Activated CD4-positive, alpha-beta memory T cell treated with anti-CD3 and anti-CD28 coated beads for 36 hours (primary cell): Measurements from ENCODE around the gene TNNC1. TPM values are rescaled to one million over a fixed set of nuclear protein-coding genes. Genes with fewer than 3 reads are reported as not detected.

ENCODE experiments used
- CTCF ChIA-PET: fragments of 350-600 bp; sonication (Branson Sonifier 250); formaldehyde crosslinking; loops from one replicate; lab custom pipeline; 2021; ENCODE audit warnings: antibody characterized with exemption, inconsistent platforms; lab: Charles Lee
- POLR2A ChIA-PET: fragments of 350-600 bp; sonication (Branson Sonifier 250); formaldehyde crosslinking; loops from one replicate; lab custom pipeline; 2021; ENCODE audit warnings: antibody characterized with exemption; lab: Charles Lee
- DNase-seq: peaks from one replicate; pipeline ENCODE4 v3.0.0-alpha.2; 2020
- H3K27ac Mint-ChIP-seq: one replicate; pipeline ENCODE4 v1.8.0; 2021; ENCODE audit warnings: mixed read lengths
- H3K27me3 Mint-ChIP-seq: one replicate; pipeline ENCODE4 v1.8.0; 2021; ENCODE audit warnings: mixed read lengths
- H3K36me3 Mint-ChIP-seq: one replicate; pipeline ENCODE4 v1.8.0; 2021; ENCODE audit warnings: mixed read lengths
- H3K4me1 Mint-ChIP-seq: one replicate; pipeline ENCODE4 v1.8.0; 2021; ENCODE audit warnings: low read depth, mixed read lengths
- H3K4me3 Mint-ChIP-seq: one replicate; pipeline ENCODE4 v1.8.0; 2021; ENCODE audit warnings: mild to moderate bottlenecking, mixed read lengths
- H3K9me3 Mint-ChIP-seq: one replicate; pipeline ENCODE4 v1.8.0; 2021; ENCODE audit warnings: mixed read lengths
- intact Hi-C: fragments of 100-400 bp; cut with micrococcal nuclease; formaldehyde crosslinking; loops from one replicate; pipeline ENCODE4 v1.15.1; 2023
- total RNA-seq, 2 experiments: library from RNA; stranded (reverse); gene quantifications; one replicate each; pipeline ENCODE4 v1.2.3, GENCODE V29; 2021

TNNC1 gene
- total RNA-seq, 2 experiments from 2014 or later: 3.0 to 4.7 TPM

- no peak for DNase-seq
- Mint-ChIP-seq H3K36me3 (peaks cover 17% of the 10 kb centered on the region), H3K4me3 (no peak overlapping the region), H3K27me3 (no peaks in the 10 kb centered on the region), H3K27ac (peak overlapping the region; percentile 13), H3K9me3 (no peaks in the 10 kb centered on the region), H3K4me1 (peaks cover 2% of the 10 kb centered on the region)
- ChIA-PET POLR2A (no interaction called here), CTCF (interaction anchor here (0.8 kb wide), 1 partner anchor 30 kb away, joined by 3 read pairs; no protein-coding TSS in a partner anchor)
- intact Hi-C loops: no loop called here
Measured at GRCh38 chr3:52468336-52468735, 14.5 kb upstream of the TNNC1 start.

GRCh38 chr3:52463416-52463815 lies 9.6 kb upstream of the TNNC1 start:
- H3K27ac Mint-ChIP-seq: no peak overlapping the region
- peaks cover 24% of the 10 kb centered on the region for H3K36me3 Mint-ChIP-seq
- CTCF ChIA-PET: no interaction called here
- H3K9me3 Mint-ChIP-seq: no peaks in the 10 kb centered on the region
- peaks cover 14% of the 10 kb centered on the region for H3K4me1 Mint-ChIP-seq
- POLR2A ChIA-PET: no interaction called here
- H3K4me3 Mint-ChIP-seq: no peak overlapping the region
- no peak for DNase-seq
- no peaks in the 10 kb centered on the region for H3K27me3 Mint-ChIP-seq
- intact Hi-C loops: no loop called here

GRCh38 chr3:52461874-52462273 lies 8.0 kb upstream of the TNNC1 start:
- peaks cover 30% of the 10 kb centered on the region for H3K36me3 Mint-ChIP-seq
- no peaks in the 10 kb centered on the region for H3K27me3 Mint-ChIP-seq
- H3K4me1 Mint-ChIP-seq: peaks cover 28% of the 10 kb centered on the region
- no peak for DNase-seq
- no peak overlapping the region for H3K4me3 Mint-ChIP-seq
- no peak overlapping the region for H3K27ac Mint-ChIP-seq
- no peaks in the 10 kb centered on the region for H3K9me3 Mint-ChIP-seq
- ChIA-PET CTCF (interaction anchor here (0.6 kb wide), 1 partner anchor 50 kb away, joined by 4 read pairs; no protein-coding TSS in a partner anchor), POLR2A (no interaction called here)
- intact Hi-C loops: no loop called here

- intact Hi-C loops: loop anchor here (5.0 kb wide), 2 partner anchors 228 to 248 kb away; partner anchors contain the start of genes GLT8D1, GNL3, PBRM1 and SPCS1
- Mint-ChIP-seq H3K27ac (no peak overlapping the region), H3K4me1 (peaks cover 43% of the 10 kb centered on the region), H3K27me3 (no peaks in the 10 kb centered on the region), H3K9me3 (no peaks in the 10 kb centered on the region), H3K4me3 (no peak overlapping the region), H3K36me3 (peaks cover 28% of the 10 kb centered on the region)
- POLR2A ChIA-PET: interaction anchor here (0.5 kb wide), 1 partner anchor 218 kb away, joined by 3 read pairs; no protein-coding TSS in a partner anchor
- DNase-seq: no peak
- CTCF ChIA-PET: interaction anchor here (0.7 to 3.2 kb wide), 2 partner anchors 12 to 120 kb away, joined by 3 to 24 read pairs; no protein-coding TSS in a partner anchor
Measured at GRCh38 chr3:52458770-52459545, 5.1 kb upstream of the TNNC1 start.

GRCh38 chr3:52458031-52458760 lies 4.4 kb upstream of the TNNC1 start:
- Mint-ChIP-seq H3K36me3 (peaks cover 25% of the 10 kb centered on the region), H3K9me3 (no peaks in the 10 kb centered on the region), H3K4me3 (no peak overlapping the region), H3K27ac (peak overlapping the region; percentile 33), H3K4me1 (peaks cover 45% of the 10 kb centered on the region), H3K27me3 (no peaks in the 10 kb centered on the region)
- ChIA-PET POLR2A (interaction anchor here (0.5 kb wide), 1 partner anchor 217 kb away, joined by 3 read pairs; no protein-coding TSS in a partner anchor), CTCF (interaction anchor here (0.7 to 3.2 kb wide), 4 partner anchors 11 to 119 kb away, joined by 3 to 24 read pairs (median 10); no protein-coding TSS in a partner anchor)
- no peak for DNase-seq
- intact Hi-C loops: loop anchor here (5.0 kb wide), 2 partner anchors 229 to 249 kb away; partner anchors contain the start of genes GLT8D1, GNL3, PBRM1 and SPCS1

- intact Hi-C loops: loop anchor here (5.0 kb wide), 2 partner anchors 231 to 251 kb away; partner anchors contain the start of genes GLT8D1, GNL3, PBRM1 and SPCS1
- CTCF ChIA-PET: interaction anchor here (0.9 to 3.2 kb wide), 4 partner anchors 10 to 44 kb away, joined by 4 to 24 read pairs (median 10); no protein-coding TSS in a partner anchor
- no peaks in the 10 kb centered on the region for H3K27me3 Mint-ChIP-seq
- no peak for DNase-seq
- POLR2A ChIA-PET: interaction anchor here (0.9 kb wide), 1 partner anchor 79 kb away, joined by 3 read pairs; the partner anchor contains the start of gene UQCC5
- peak overlapping the region; percentile 87 for H3K27ac Mint-ChIP-seq
- H3K4me3 Mint-ChIP-seq: peak overlapping the region; percentile 89
- peaks cover 19% of the 10 kb centered on the region for H3K36me3 Mint-ChIP-seq
- peaks cover 37% of the 10 kb centered on the region for H3K4me1 Mint-ChIP-seq
- H3K9me3 Mint-ChIP-seq: no peaks in the 10 kb centered on the region
Measured at GRCh38 chr3:52456800-52457183, 3.0 kb upstream of the TNNC1 start.

GRCh38 chr3:52456169-52456799 lies 2.4 kb upstream of the TNNC1 start:
- ChIA-PET POLR2A (no interaction called here), CTCF (interaction anchor here (0.9 to 3.2 kb wide), 5 partner anchors 9 to 44 kb away, joined by 4 to 24 read pairs (median 7); no protein-coding TSS in a partner anchor)
- Mint-ChIP-seq H3K4me1 (peaks cover 37% of the 10 kb centered on the region), H3K27me3 (no peaks in the 10 kb centered on the region), H3K9me3 (no peaks in the 10 kb centered on the region), H3K27ac (peak overlapping the region; percentile 87), H3K4me3 (peak overlapping the region; percentile 89), H3K36me3 (peaks cover 19% of the 10 kb centered on the region)
- peak; percentile 19 for DNase-seq
- intact Hi-C loops: loop anchor here (5.0 kb wide), 2 partner anchors 231 to 251 kb away; partner anchors contain the start of genes GLT8D1, GNL3, PBRM1 and SPCS1

GRCh38 chr3:52455283-52456168 lies 1.7 kb upstream of the TNNC1 start, which contains the start of gene NISCH:
NISCH (plus strand) TSS chr3:52455604; CDS start chr3:52455642, 38 bp downstream.
- POLR2A ChIA-PET: interaction anchor here (0.7 kb wide), 1 partner anchor 36 kb away, joined by 3 read pairs; no protein-coding TSS in a partner anchor
- H3K27me3 Mint-ChIP-seq: no peaks in the 10 kb centered on the region
- intact Hi-C loops: loop anchor here (1.0 to 5.0 kb wide), 3 partner anchors 81 to 252 kb away; partner anchors contain the start of genes GLT8D1, GNL3, PBRM1 and SPCS1
- peaks cover 17% of the 10 kb centered on the region for H3K36me3 Mint-ChIP-seq
- H3K9me3 Mint-ChIP-seq: no peaks in the 10 kb centered on the region
- H3K27ac Mint-ChIP-seq: peak within 1 kb of the TSS; percentile 87
- H3K4me3 Mint-ChIP-seq: peak within 1 kb of the TSS; percentile 89
- DNase-seq: peak; percentile 97
- H3K4me1 Mint-ChIP-seq: peaks cover 35% of the 10 kb centered on the region
- CTCF ChIA-PET: interaction anchor here (1.4 to 2.7 kb wide), 2 partner anchors 9 to 43 kb away, joined by 5 to 12 read pairs; no protein-coding TSS in a partner anchor

- Mint-ChIP-seq H3K27ac (peak overlapping the region; percentile 87), H3K4me3 (peak overlapping the region; percentile 89), H3K4me1 (peaks cover 35% of the 10 kb centered on the region), H3K36me3 (peaks cover 14% of the 10 kb centered on the region), H3K9me3 (no peaks in the 10 kb centered on the region), H3K27me3 (no peaks in the 10 kb centered on the region)
- no peak for DNase-seq
- ChIA-PET POLR2A (interaction anchor here (0.7 kb wide), 1 partner anchor 36 kb away, joined by 3 read pairs; no protein-coding TSS in a partner anchor), CTCF (interaction anchor here (1.4 to 2.4 kb wide), 3 partner anchors 8 to 42 kb away, joined by 5 to 10 read pairs (median 8); partner anchors contain the start of gene SEMA3G)
- intact Hi-C loops: loop anchor here (1.0 to 5.0 kb wide), 3 partner anchors 81 to 252 kb away; partner anchors contain the start of genes GLT8D1, GNL3, PBRM1 and SPCS1
Measured at GRCh38 chr3:52454938-52455282, 1.1 kb upstream of the TNNC1 start.

- H3K9me3 Mint-ChIP-seq: no peaks in the 10 kb centered on the region
- peak overlapping the region; percentile 89 for H3K4me3 Mint-ChIP-seq
Measured at GRCh38 chr3:52454250-52454937, 553 bp upstream of the TNNC1 start.

More at GRCh38 chr3:52454250-52454937, 553 bp upstream of the TNNC1 start:
- peaks cover 35% of the 10 kb centered on the region for H3K4me1 Mint-ChIP-seq
- CTCF ChIA-PET: interaction anchor here (1.0 to 2.4 kb wide), 4 partner anchors 7 to 42 kb away, joined by 3 to 10 read pairs (median 6); partner anchors contain the start of gene SEMA3G
- peak overlapping the region; percentile 87 for H3K27ac Mint-ChIP-seq
- POLR2A ChIA-PET: no interaction called here
- intact Hi-C loops: no loop called here
- H3K36me3 Mint-ChIP-seq: peaks cover 14% of the 10 kb centered on the region
- H3K27me3 Mint-ChIP-seq: no peaks in the 10 kb centered on the region
- DNase-seq: no peak
